ENCODE results near the gene LPIN1. TPM values are rescaled to one million over a fixed set of nuclear protein-coding genes. Genes with fewer than 3 reads are reported as not detected.
"Not testable (repeated sequence)": the region's sequence is repeated elsewhere in the genome, so short reads cannot be mapped to it uniquely, and the experiment has no call there.

Gene LPIN1
- total RNA-seq, 2 donors from 2014 or later: 63.0 to 112 TPM

- no peak for DNase-seq (ENCODE audit: low spot score)
- no peak overlapping the region for H3K4me3 Mint-ChIP-seq
- no peaks in the 10 kb centered on the region for H3K9me3 Mint-ChIP-seq
- no peak overlapping the region for H3K27ac Mint-ChIP-seq
- H3K36me3 Mint-ChIP-seq: no peaks in the 10 kb centered on the region
- peaks cover 7 to 8% of the 10 kb centered on the region in 2 donors for H3K4me1 Mint-ChIP-seq (ENCODE audit: low read depth in 2 of 2)
- peaks cover 29 to 46% of the 10 kb centered on the region in 2 donors for H3K27me3 Mint-ChIP-seq
- no peak for ATAC-seq
Observed at GRCh38 chr2:11723061-11723371, 23.4 kb upstream of the LPIN1 start.

DNA sequence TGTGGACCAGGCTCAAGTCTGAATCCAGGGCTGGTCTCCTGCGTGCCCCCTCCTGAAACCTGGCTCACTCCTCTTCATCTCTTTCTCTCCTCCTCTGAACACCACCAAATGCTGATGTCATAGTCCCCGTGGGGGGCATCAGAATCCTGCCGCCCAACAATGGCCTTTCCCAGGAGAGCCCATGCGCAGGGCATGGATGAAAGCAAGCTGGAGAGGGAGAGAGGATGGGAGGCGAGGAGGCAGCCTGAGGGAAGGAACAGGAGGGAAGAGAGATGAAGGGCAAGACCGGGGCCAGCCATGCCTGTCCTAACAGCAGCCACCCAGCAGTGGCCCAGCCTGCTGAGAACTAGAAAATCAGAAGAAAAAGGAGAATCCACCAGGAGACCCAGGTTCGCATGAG is 22.3 kb upstream of the LPIN1 start:
- no peak for DNase-seq (ENCODE audit: low spot score)
- no peak overlapping the region for H3K4me3 Mint-ChIP-seq

GRCh38 chr2:11726384-11726783 is 20.0 kb upstream of the LPIN1 start:
- no peak for ATAC-seq
- no peaks in the 10 kb centered on the region for H3K4me1 Mint-ChIP-seq (ENCODE audit: low read depth in 2 of 2)
- H3K9me3 Mint-ChIP-seq: no peaks in the 10 kb centered on the region
- H3K27ac Mint-ChIP-seq: no peak overlapping the region
- H3K27me3 Mint-ChIP-seq: peaks cover 33 to 48% of the 10 kb centered on the region in 2 donors
- H3K36me3 Mint-ChIP-seq: no peaks in the 10 kb centered on the region
- DNase-seq (ENCODE audit: low spot score): no peak
- no peak overlapping the region for H3K4me3 Mint-ChIP-seq

More for the DNA sequence above, 22.3 kb upstream of the LPIN1 start:
- no peaks in the 10 kb centered on the region for H3K36me3 Mint-ChIP-seq
- no peaks in the 10 kb centered on the region for H3K9me3 Mint-ChIP-seq
- no peak overlapping the region for H3K27ac Mint-ChIP-seq
- peaks cover 6 to 7% of the 10 kb centered on the region in 2 donors for H3K4me1 Mint-ChIP-seq (ENCODE audit: low read depth in 2 of 2)
- ATAC-seq: no peak
- peaks cover 30 to 52% of the 10 kb centered on the region in 2 donors for H3K27me3 Mint-ChIP-seq

DNA sequence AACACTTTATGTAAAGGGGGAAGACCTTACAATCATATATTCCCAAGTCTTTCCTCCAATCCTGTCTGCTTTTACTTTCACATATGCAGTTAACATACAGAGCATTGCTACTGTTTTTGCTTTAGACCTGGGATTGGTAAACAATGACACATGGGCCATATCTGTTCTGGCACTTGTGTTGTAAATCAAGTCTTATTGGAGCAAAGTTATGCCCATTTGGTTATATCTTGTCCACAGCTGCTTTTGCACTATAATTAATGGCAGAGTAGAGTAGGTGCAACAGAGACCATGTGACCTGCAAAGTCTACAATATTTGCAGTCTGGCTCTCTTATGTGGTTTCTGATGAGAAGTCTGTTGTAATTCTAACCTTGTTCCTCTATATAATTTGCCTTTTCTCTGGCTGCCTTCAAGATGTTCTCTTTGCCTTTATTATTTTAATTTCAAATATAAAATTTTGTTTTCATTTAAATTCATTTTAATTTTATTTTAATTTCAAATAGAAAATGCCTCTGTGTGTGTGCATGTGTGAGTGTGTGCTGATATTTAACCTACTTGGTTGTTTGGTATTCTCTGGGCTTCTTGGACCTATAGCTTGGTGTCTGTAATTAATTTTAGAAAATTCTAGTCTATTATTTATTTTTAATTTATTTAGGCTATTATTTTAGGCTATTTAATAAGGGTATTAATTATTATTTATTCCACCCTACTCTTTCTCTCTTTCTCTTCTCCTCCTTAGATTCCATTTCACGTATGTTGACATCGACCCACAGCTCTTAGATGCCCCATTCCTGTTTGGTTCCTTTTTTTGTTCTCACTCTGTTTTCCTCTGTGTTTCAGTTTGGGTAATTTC is 16.8 kb upstream of the LPIN1 start:
- no peaks in the 10 kb centered on the region for H3K9me3 Mint-ChIP-seq
- H3K4me1 Mint-ChIP-seq (ENCODE audit: low read depth in 2 of 2): no peaks in the 10 kb centered on the region
- DNase-seq (ENCODE audit: low spot score) (no peak), ATAC-seq (no peak)
- H3K27me3 Mint-ChIP-seq: peaks cover 35 to 63% of the 10 kb centered on the region in 2 donors
- H3K27ac Mint-ChIP-seq: no peak overlapping the region
- no peaks in the 10 kb centered on the region for H3K36me3 Mint-ChIP-seq
- H3K4me3 Mint-ChIP-seq: no peak overlapping the region

DNA sequence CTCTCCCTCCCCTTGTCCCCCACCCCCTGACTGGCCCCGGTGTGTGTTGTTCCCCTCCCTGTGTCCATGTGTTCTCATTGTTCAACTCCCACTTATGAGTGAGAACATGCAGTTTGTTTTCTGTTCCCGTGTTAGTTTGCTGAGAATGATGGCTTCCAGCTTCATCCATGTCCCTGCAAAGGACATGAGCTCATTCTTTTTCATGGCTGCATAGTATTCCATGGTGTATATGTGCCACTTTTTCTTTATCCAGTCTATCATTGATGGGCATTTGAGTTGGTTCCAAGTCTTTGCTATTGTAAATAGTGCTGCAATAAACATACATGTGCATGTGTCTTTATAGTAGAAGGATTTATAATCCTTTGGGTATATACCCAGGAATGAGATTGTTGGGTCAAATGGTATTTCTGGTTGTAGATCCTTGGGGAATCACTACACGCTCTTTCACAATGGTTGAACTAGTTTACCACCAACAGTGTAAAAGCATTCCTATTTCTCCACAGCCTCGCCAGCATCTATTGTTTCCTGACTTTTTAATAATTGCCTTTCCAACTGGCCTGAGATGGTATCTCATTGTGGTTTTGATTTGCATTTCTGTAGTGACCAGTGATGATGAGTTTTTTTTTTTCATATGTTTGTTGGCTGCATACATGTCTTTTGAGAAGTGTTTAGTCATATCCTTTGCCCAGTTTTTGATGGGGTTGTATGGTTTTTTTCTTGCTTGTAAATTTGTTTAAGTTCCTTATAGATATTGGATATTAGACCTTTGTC is 15.0 kb upstream of the LPIN1 start:
- H3K9me3 Mint-ChIP-seq; H3K4me1 Mint-ChIP-seq (ENCODE audit: low read depth in 2 of 2); H3K4me3 Mint-ChIP-seq; H3K27ac Mint-ChIP-seq; H3K36me3 Mint-ChIP-seq; ATAC-seq; DNase-seq (ENCODE audit: low spot score): not testable (repeated sequence)
- H3K27me3 Mint-ChIP-seq: peaks cover 31 to 58% of the 10 kb centered on the region in 2 donors

- no peak overlapping the region for H3K27ac Mint-ChIP-seq
- no peak for DNase-seq (ENCODE audit: low spot score)
- H3K36me3 Mint-ChIP-seq: no peaks in the 10 kb centered on the region
- peaks cover 26 to 46% of the 10 kb centered on the region in 2 donors for H3K27me3 Mint-ChIP-seq
- H3K9me3 Mint-ChIP-seq: no peaks in the 10 kb centered on the region
- peaks cover 0 to 3% of the 10 kb centered on the region in 2 donors for H3K4me1 Mint-ChIP-seq (ENCODE audit: low read depth in 2 of 2)
- no peak for ATAC-seq
- H3K4me3 Mint-ChIP-seq: no peak overlapping the region
Observed at GRCh38 chr2:11732587-11732986, 13.8 kb upstream of the LPIN1 start.

- not testable (repeated sequence) for H3K36me3 Mint-ChIP-seq; H3K4me3 Mint-ChIP-seq; ATAC-seq; H3K9me3 Mint-ChIP-seq; DNase-seq (ENCODE audit: low spot score)
- Mint-ChIP-seq H3K27me3 (peaks cover 11 to 12% of the 10 kb centered on the region in 2 donors), H3K4me1 (ENCODE audit: low read depth in 2 of 2) (peaks cover 22 to 23% of the 10 kb centered on the region in 2 donors), H3K27ac (peak overlapping the region in 1 of 2 donors; percentile 29)
Observed at GRCh38 chr2:11737852-11738251, 8.6 kb upstream of the LPIN1 start.

GRCh38 chr2:11738589-11739436 is 7.6 kb upstream of the LPIN1 start:
- Mint-ChIP-seq H3K27me3 (peaks cover 1 to 7% of the 10 kb centered on the region in 2 donors), H3K27ac (peak overlapping the region; percentile 29 to 43), H3K9me3 (no peaks in the 10 kb centered on the region), H3K4me3 (peak overlapping the region; percentile 40), H3K36me3 (no peaks in the 10 kb centered on the region), H3K4me1 (ENCODE audit: low read depth in 2 of 2) (peaks cover 26 to 29% of the 10 kb centered on the region in 2 donors)
- DNase-seq (ENCODE audit: low spot score) (peak; percentile 79), ATAC-seq (peak; percentile 80 to 84)

- ATAC-seq (no peak), DNase-seq (ENCODE audit: low spot score) (no peak)
- H3K4me3 Mint-ChIP-seq: no peak overlapping the region
- peaks cover 41 to 42% of the 10 kb centered on the region in 2 donors for H3K4me1 Mint-ChIP-seq (ENCODE audit: low read depth in 2 of 2)
- no peaks in the 10 kb centered on the region for H3K36me3 Mint-ChIP-seq
- H3K9me3 Mint-ChIP-seq: no peaks in the 10 kb centered on the region
- peaks cover 0 to 3% of the 10 kb centered on the region in 2 donors for H3K27me3 Mint-ChIP-seq
- peak overlapping the region in 1 of 2 donors; percentile 43 for H3K27ac Mint-ChIP-seq
Observed at GRCh38 chr2:11740723-11741122, 5.7 kb upstream of the LPIN1 start.

- no peak for ATAC-seq
- Mint-ChIP-seq H3K36me3 (no peaks in the 10 kb centered on the region), H3K4me1 (ENCODE audit: low read depth in 2 of 2) (peaks cover 49 to 51% of the 10 kb centered on the region in 2 donors), H3K9me3 (no peaks in the 10 kb centered on the region), H3K27ac (peak overlapping the region in 1 of 2 donors; percentile 93), H3K4me3 (no peak overlapping the region), H3K27me3 (no peaks in the 10 kb centered on the region)
- no peak for DNase-seq (ENCODE audit: low spot score)
Observed at GRCh38 chr2:11742317-11742701, 4.1 kb upstream of the LPIN1 start.

GRCh38 chr2:11742702-11743357 is 3.6 kb upstream of the LPIN1 start:
- H3K4me1 Mint-ChIP-seq (ENCODE audit: low read depth in 2 of 2): peaks cover 50 to 54% of the 10 kb centered on the region in 2 donors
- H3K27me3 Mint-ChIP-seq: no peaks in the 10 kb centered on the region
- ATAC-seq (no peak), DNase-seq (ENCODE audit: low spot score) (no peak)
- H3K27ac Mint-ChIP-seq: peak overlapping the region; percentile 80 to 93
- H3K36me3 Mint-ChIP-seq: no peaks in the 10 kb centered on the region
- no peaks in the 10 kb centered on the region for H3K9me3 Mint-ChIP-seq
- no peak overlapping the region for H3K4me3 Mint-ChIP-seq

DNA sequence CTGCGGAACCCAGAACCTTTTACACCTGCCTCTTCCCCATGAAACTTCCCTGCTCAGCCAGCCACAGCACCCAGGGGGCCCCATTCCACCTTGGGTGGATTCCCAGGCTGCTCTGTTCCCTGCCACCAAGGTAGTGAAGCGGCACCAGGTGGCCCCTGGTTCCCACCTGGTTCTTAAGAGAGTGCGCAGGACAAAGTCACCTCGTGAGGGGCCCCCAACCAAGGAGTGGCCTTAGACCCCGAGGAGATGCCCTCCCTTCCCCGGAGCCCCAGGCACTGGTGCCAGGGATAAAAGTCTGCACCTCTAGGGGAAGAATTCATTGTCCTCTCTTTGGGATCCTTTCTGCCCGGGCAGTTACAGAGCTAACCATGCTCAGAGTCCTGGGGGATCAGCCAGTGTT is 3.1 kb upstream of the LPIN1 start:
- peak overlapping the region; percentile 80 to 93 for H3K27ac Mint-ChIP-seq
- H3K9me3 Mint-ChIP-seq: no peaks in the 10 kb centered on the region
- ATAC-seq (no peak), DNase-seq (ENCODE audit: low spot score) (no peak)
- H3K36me3 Mint-ChIP-seq: no peaks in the 10 kb centered on the region
- H3K4me1 Mint-ChIP-seq (ENCODE audit: low read depth in 2 of 2): peaks cover 53 to 55% of the 10 kb centered on the region in 2 donors
- H3K4me3 Mint-ChIP-seq: peak overlapping the region; percentile 76
- no peaks in the 10 kb centered on the region for H3K27me3 Mint-ChIP-seq

Measured in natural killer cell treated with Interleukin-12 subunit alpha and Interleukin-12 subunit beta and Interleukin-15 and Interleukin-18, amount 100 ng/mL, for 72 hours (primary cell).